Sigmoid colon (tissue), 3 donors: Measurements from ENCODE around the gene C22orf31.

ENCODE experiments used
- CTCF ChIP-seq, 4 experiments: fragments of 450-650 bp in 3 of 4; fragments of 200-600 bp in 1 of 4; IDR thresholded peaks; one replicate each; pipeline ENCODE4 v1.5.1; 2016 to 2019; ENCODE audit warnings: antibody characterized with exemption in 4 of 4, mild to moderate bottlenecking in 3 of 4, moderate library complexity in 2 of 4
- POLR2A ChIP-seq, 2 donors: fragments of 450-650 bp; IDR thresholded peaks; one replicate each; pipeline ENCODE4 v1.6.1; 2016; ENCODE audit warnings: antibody characterized with exemption in 2 of 2, mild to moderate bottlenecking in 2 of 2, moderate library complexity in 2 of 2

- TF ChIP-seq POLR2A (IDR thresholded peaks at IDR 0.05): no peak
- no peak for TF ChIP-seq CTCF (IDR thresholded peaks at IDR 0.05)
Measured at GRCh38 chr22:29108137-29108536, 46.5 kb upstream of the C22orf31 start.
